ENCODE measurements around the gene OR2AJ1.

OR2AJ1 gene

GRCh38 chr1:247961791-247962190, 37.1 kb downstream of the OR2AJ1 start:
- DNase-seq (ENCODE audit: low read depth in 3 of 3, low spot score in 1 of 3), result no peak

- no peak for DNase-seq (ENCODE audit: low read depth in 3 of 3, low spot score in 1 of 3)
Observed at GRCh38 chr1:247962911-247963588, 38.4 kb downstream of the OR2AJ1 start.

- no peak for DNase-seq (ENCODE audit: low read depth in 3 of 3, low spot score in 1 of 3)
Observed at GRCh38 chr1:247964933-247965332, 40.2 kb downstream of the OR2AJ1 start, which contains the start of gene OR2AK2. Gene OR2AK2, plus strand, starts transcription at chr1:247965233. Its CDS starts 144 bp downstream, at chr1:247965377.

GRCh38 chr1:247966532-247967204, 42.0 kb downstream of the OR2AJ1 start:
- no peak for DNase-seq (ENCODE audit: low read depth in 3 of 3, low spot score in 1 of 3)
